LNCaP clone FGC (cell line): Measurements from ENCODE around the gene GLT8D1.

ENCODE experiments used
- DNase-seq: peaks from one replicate; pipeline ENCODE4 v3.0.0-alpha.2; 2011; ENCODE audit warnings: low read depth
- H3K4me3 ChIP-seq: 2 replicates; pipeline ENCODE4 v1.5.1; 2011; ENCODE audit warnings: mild to moderate bottlenecking, low read depth, low read length, control low read depth
- CTCF ChIP-seq: IDR thresholded peaks from 2 replicates; pipeline ENCODE4 v1.5.1; 2012; ENCODE audit warnings: mild to moderate bottlenecking; ENCODE audit not compliant: control insufficient read depth, insufficient read depth; ENCODE audit errors: extremely low read depth

The GLT8D1 gene

GRCh38 chr3:52689151-52689550 is 16.4 kb downstream of the GLT8D1 start:
- DNase-seq, result peak; percentile 65
- H3K4me3 ChIP-seq, result peak overlapping the region; percentile 85
- TF ChIP-seq CTCF, result no peak

- peak overlapping the region; percentile 85 for H3K4me3 ChIP-seq
- DNase-seq, result peak; percentile 94
- TF ChIP-seq CTCF, result no peak
Observed at GRCh38 chr3:52688266-52688665, 17.3 kb downstream of the GLT8D1 start.

GRCh38 chr3:52685709-52686691 is 19.6 kb downstream of the GLT8D1 start, which contains the start of the genes GNL3 and PBRM1:
GNL3 (plus strand) TSS chr3:52686032; CDS start chr3:52686093, 61 bp downstream.
PBRM1 (minus strand) TSS chr3:52685913.
- peak within 1 kb of the TSS; percentile 87 for H3K4me3 ChIP-seq
- peak; percentile 90 for DNase-seq
- no peak for TF ChIP-seq CTCF

- DNase-seq, result no peak
- peak overlapping the region; percentile 87 for H3K4me3 ChIP-seq
- no peak for TF ChIP-seq CTCF
Observed at GRCh38 chr3:52685285-52685708, 20.3 kb downstream of the GLT8D1 start.

- DNase-seq, result no peak
- TF ChIP-seq CTCF, result no peak
- peak overlapping the region; percentile 87 for H3K4me3 ChIP-seq
Observed at GRCh38 chr3:52684184-52684583, 21.4 kb downstream of the GLT8D1 start.

- no peak for TF ChIP-seq CTCF
- no peak overlapping the region for H3K4me3 ChIP-seq
- DNase-seq, result no peak
Observed at GRCh38 chr3:52683611-52684010, 22.0 kb downstream of the GLT8D1 start.
